IPS-18c (cell line): ENCODE results near the gene ATP6V0B.

Source experiments
- H3K4me3 ChIP-seq: 2 replicates; pipeline ENCODE4 v1.7.0; 2013; ENCODE audit warnings: low read depth, mild to moderate bottlenecking, low read length, moderate library complexity; ENCODE audit not compliant: insufficient read depth
- H3K9me3 ChIP-seq: one replicate; pipeline ENCODE4 v1.6.1; 2013; ENCODE audit warnings: mild to moderate bottlenecking, low read length, moderate library complexity; ENCODE audit not compliant: control insufficient read depth, insufficient read depth

ATP6V0B gene

GRCh38 chr1:44024903-44025525, 50.3 kb downstream of the ATP6V0B start:
- no peak overlapping the region for H3K4me3 ChIP-seq

GRCh38 chr1:44025816-44026215, 51.1 kb downstream of the ATP6V0B start:
- Histone ChIP-seq H3K9me3 (no peaks in the 10 kb centered on the region), H3K4me3 (no peak overlapping the region)

More at GRCh38 chr1:44024903-44025525, 50.3 kb downstream of the ATP6V0B start:
- H3K9me3 ChIP-seq = no peaks in the 10 kb centered on the region

DNA sequence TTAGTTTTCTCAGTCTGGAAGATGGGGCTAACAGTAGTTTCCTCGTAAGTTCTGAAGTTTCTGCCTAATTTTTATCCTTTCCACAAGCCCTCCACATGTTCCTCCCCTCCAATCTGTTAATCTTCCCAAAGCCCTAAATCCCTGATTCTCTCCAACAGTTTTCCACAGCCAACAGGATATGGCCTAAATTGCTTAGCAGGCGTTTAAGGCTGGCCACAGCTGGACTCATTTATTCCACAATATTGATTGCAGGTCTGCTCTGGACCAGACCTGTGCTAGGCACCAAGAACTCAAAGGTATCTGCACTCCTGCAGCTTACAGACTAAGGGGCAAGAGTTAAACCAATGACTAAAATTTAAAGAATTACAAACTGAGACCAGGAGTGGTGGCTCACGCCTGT, 52.6 kb downstream of the ATP6V0B start:
- no peak overlapping the region for H3K4me3 ChIP-seq

More for the DNA sequence above, 52.6 kb downstream of the ATP6V0B start:
- H3K9me3 ChIP-seq = no peaks in the 10 kb centered on the region
